Superior temporal gyrus (tissue), 1 donor: ENCODE results near the gene RGS3.
"Not testable (repeated sequence)": the region's sequence is repeated elsewhere in the genome, so short reads cannot be mapped to it uniquely, and the experiment has no call there.

Experiments used
- DNase-seq: peaks from one replicate; pipeline ENCODE4 v3.0.0-alpha.2; 2016; ENCODE audit errors: extremely low spot score

RGS3 gene

GRCh38 chr9:113634596-113635515 is 171.3 kb downstream of the RGS3 start:
- no peak for DNase-seq

DNA sequence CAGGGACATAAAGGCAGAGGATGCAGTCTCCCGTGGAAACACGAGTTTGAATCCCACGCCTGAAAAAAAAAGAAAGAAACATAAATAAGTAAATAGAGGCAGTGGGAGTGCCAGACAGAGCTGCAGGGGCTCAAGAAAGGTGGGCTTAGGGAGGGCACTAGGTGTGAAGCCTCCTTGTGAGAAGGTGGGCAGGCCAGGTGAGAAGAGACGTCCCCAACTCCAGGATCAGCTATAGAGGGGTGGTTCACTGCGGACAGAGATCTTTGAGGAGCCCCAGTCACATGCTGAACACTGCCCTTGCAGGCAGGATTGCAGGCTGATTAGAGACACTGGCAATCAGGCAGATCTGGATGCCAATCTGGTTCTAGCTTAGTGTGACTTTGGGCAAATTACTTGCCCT is 172.1 kb downstream of the RGS3 start:
- no peak for DNase-seq

DNA sequence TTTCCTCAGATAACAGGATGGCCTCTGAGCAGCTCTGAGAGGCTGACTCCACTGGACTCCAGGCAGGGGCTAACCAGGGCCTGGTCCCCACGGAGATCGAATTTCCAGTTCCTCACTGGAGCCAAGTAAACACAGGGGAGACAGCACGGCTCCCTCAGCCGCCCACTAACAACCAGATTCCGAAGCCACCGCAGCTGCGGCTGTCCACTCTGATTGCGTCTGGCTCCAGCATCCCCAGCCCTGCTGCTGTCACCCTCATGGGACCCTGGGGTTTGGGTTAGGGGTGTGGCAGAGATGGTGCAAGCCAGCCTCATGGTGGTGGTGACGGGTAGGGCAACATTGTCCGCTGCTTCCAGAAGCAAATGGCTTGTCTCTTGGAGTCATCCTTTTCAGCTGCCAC is 172.6 kb downstream of the RGS3 start:
- DNase-seq = no peak

DNA sequence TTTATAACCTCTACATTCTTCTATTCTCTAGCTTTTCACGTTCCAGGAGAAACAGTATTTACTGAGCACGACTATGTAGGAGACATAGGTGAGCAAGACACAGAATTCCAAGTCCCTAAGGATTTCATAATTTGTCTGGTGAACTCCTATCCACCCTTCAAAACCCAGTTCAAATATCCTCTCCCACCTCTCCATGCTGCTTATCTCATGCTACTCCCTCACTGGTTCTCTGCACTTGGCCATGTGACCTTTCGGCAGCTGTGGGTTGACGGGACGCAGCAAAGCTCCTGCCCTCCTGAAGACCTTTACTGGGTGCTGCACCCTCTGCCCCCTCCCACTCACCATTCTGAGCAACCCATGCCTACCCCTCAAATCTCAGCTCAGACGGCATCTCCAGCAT is 173.2 kb downstream of the RGS3 start:
- no peak for DNase-seq

DNA sequence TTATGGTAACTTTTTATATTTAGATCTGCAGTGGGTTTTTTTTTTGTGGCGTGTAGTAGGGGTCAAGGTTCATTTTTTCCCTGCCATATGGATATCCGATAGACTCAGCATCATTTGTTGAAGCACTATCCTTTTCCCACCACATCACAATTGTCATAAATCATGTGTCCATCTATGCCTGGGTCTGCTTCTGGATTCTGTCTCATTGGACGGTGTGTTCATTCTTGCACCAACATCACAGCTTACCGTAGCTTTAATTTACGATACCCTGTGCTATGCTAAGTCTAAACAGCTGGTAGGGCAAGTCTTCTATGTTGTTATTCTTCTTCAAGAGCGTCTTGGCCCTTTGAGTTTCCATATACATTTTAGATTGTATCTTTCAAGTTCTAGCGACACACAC is 175.0 kb downstream of the RGS3 start:
- DNase-seq = no peak

GRCh38 chr9:113638897-113639296 is 175.4 kb downstream of the RGS3 start:
- DNase-seq = no peak

DNA sequence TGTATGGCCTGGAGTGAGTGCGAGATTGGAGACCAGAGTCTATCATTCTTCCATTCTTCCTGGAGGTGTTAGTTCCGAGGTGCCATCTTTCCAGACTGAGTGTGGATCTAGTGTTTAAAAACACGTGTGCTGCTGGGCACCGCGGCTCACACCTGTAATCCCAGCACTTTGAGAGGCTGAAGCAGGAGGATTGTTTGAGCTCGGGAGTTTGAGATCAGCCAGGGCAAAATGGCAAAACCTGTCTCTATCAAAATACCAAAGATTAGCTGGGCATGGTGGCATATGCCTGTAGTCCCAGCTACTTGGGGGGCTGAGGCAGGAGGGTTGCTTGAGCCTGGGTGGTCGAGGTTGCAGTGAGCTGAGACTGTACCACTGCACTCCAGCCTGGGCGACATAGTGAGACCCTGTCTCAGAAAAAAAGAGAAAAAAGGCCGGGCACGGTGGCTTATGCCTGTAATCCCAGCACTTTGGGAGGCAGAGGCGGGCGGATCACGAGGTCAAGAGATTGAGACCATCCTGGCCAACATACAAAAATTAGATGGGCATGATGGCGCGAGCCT is 176.0 kb downstream of the RGS3 start:
- not testable (repeated sequence) for DNase-seq

DNA sequence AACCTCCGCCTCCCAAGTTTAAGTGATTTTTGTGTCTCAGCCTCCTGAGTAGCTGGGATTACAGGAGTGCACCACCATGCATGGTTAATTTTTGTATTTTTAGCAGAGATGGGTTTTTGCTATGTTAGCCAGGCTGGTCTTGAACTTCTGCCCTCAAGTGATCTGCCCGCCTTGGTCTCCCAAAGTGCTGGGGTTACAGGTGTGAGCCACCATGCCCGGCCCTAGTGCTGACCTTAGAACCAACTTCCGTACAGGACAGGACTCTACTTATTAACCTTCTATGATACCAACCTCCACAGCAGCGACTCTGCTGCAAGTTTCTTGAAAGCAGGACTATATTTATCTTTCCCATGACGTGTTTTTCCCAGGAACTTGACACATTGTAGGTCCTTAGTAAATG is 176.9 kb downstream of the RGS3 start:
- no peak for DNase-seq

- DNase-seq = no peak
Observed at GRCh38 chr9:113641100-113641885, 177.8 kb downstream of the RGS3 start.

DNA sequence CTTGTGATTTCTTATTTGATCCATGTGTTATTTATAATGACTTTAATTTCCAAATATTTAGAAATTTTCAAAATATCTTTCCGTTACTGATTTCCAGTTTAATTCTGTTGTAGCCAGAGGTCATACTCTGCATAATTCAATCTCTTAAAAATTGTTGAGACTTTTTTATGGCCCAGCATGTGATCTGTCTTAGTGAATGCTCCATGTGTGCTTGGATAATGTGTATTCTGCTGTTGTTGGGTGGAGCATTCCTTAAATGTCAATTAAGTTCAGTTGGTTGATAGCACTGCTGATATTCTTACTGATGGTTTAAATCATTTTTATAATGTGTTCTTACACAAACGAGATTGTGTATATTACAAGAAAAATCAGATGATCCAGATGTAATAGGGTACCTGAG is 180.8 kb downstream of the RGS3 start:
- no peak for DNase-seq

DNA sequence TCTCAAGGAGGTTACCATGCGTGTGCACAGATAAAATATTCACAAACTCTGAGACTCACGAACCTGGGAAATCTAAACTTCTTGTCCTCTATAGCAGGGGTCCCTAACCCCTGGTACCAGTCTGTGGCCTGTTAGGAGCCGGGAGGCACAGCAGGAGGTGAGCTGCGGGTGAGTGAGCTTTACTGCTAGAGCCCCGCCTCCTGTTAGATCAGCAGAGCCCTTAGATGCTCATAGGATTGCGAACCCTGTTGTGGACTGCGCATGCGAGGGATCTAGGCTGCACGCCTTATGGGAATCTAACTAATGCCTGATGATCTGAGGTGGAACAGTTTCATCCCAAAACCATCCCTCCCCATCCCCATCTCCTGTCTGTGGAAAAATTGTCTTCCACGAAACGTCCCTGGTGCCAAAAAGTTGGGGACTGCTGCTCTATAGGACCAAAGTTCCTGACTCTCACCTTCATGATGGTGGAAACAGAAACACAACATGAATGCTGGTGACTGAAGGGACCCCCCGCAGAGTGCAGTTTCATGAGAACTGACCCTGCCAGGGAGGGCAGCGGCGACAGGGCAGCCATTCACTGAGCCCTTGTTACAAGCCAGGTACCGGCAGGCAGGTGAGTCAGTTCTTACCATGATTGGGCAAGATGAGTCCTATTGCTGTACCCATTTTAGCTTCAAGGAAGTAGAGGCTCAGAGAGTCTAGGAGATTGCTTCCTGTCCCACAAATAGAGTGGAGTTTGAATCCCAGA is 181.9 kb downstream of the RGS3 start:
- DNase-seq = no peak

GRCh38 chr9:113645978-113646253 is 182.4 kb downstream of the RGS3 start:
- DNase-seq = no peak

- no peak for DNase-seq
Observed at GRCh38 chr9:113646491-113646890, 183.0 kb downstream of the RGS3 start.
